ENCODE results near the gene CHRNE.

The CHRNE gene

GRCh38 chr17:4946312-4946976, 43.5 kb upstream of the CHRNE start:
- Histone ChIP-seq H3K27me3 (ENCODE audit: control insufficient read depth, insufficient read depth, low read length, poor library complexity, severe bottlenecking) (no peaks in the 10 kb centered on the region), H3K4me3 (ENCODE audit: insufficient read depth, low read depth, low read length) (peak overlapping the region; percentile 97), H3K27ac (ENCODE audit: insufficient read depth, low read depth, low read length, poor library complexity, severe bottlenecking) (no peak overlapping the region), H3K4me1 (ENCODE audit: control insufficient read depth, insufficient read depth, low read length) (peaks cover 15% of the 10 kb centered on the region), H3K9me3 (ENCODE audit: control insufficient read depth, low read length) (no peaks in the 10 kb centered on the region), H3K36me3 (ENCODE audit: control insufficient read depth, insufficient read depth, low read length) (peaks cover 29% of the 10 kb centered on the region)
- 59 to 65% methylated on average over 14 to 16 of the region's 16 CpGs for WGBS, 2 experiments

GRCh38 chr17:4945944-4946280, 43.0 kb upstream of the CHRNE start:
- H3K9me3 ChIP-seq (ENCODE audit: control insufficient read depth, low read length): no peaks in the 10 kb centered on the region
- H3K4me1 ChIP-seq (ENCODE audit: control insufficient read depth, insufficient read depth, low read length): peaks cover 15% of the 10 kb centered on the region
- H3K27me3 ChIP-seq (ENCODE audit: control insufficient read depth, insufficient read depth, low read length, poor library complexity, severe bottlenecking): no peaks in the 10 kb centered on the region
- H3K27ac ChIP-seq (ENCODE audit: insufficient read depth, low read depth, low read length, poor library complexity, severe bottlenecking): no peak overlapping the region
- H3K4me3 ChIP-seq (ENCODE audit: insufficient read depth, low read depth, low read length): no peak overlapping the region
- WGBS, 2 experiments: 74 to 81% methylated on average over 3 to 4 of the region's 4 CpGs
- H3K36me3 ChIP-seq (ENCODE audit: control insufficient read depth, insufficient read depth, low read length): peaks cover 29% of the 10 kb centered on the region

- Histone ChIP-seq H3K27me3 (ENCODE audit: control insufficient read depth, insufficient read depth, low read length, poor library complexity, severe bottlenecking) (no peaks in the 10 kb centered on the region), H3K9me3 (ENCODE audit: control insufficient read depth, low read length) (no peaks in the 10 kb centered on the region), H3K4me3 (ENCODE audit: insufficient read depth, low read depth, low read length) (no peak overlapping the region), H3K27ac (ENCODE audit: insufficient read depth, low read depth, low read length, poor library complexity, severe bottlenecking) (no peak overlapping the region), H3K36me3 (ENCODE audit: control insufficient read depth, insufficient read depth, low read length) (peaks cover 29% of the 10 kb centered on the region), H3K4me1 (ENCODE audit: control insufficient read depth, insufficient read depth, low read length) (peaks cover 16% of the 10 kb centered on the region)
- 85 to 90% methylated on average over 7 of the region's 7 CpGs for WGBS, 2 experiments
Observed at GRCh38 chr17:4945176-4945943, 42.5 kb upstream of the CHRNE start.

- Histone ChIP-seq H3K27me3 (ENCODE audit: control insufficient read depth, insufficient read depth, low read length, poor library complexity, severe bottlenecking) (no peaks in the 10 kb centered on the region), H3K36me3 (ENCODE audit: control insufficient read depth, insufficient read depth, low read length) (peaks cover 29% of the 10 kb centered on the region), H3K4me3 (ENCODE audit: insufficient read depth, low read depth, low read length) (no peak overlapping the region), H3K9me3 (ENCODE audit: control insufficient read depth, low read length) (no peaks in the 10 kb centered on the region), H3K27ac (ENCODE audit: insufficient read depth, low read depth, low read length, poor library complexity, severe bottlenecking) (no peak overlapping the region), H3K4me1 (ENCODE audit: control insufficient read depth, insufficient read depth, low read length) (peaks cover 16% of the 10 kb centered on the region)
- 93 to 94% methylated on average over 8 of the region's 8 CpGs for WGBS, 2 experiments
Observed at GRCh38 chr17:4944554-4945175, 41.8 kb upstream of the CHRNE start.

- H3K36me3 ChIP-seq (ENCODE audit: control insufficient read depth, insufficient read depth, low read length): peaks cover 29% of the 10 kb centered on the region
- no peak overlapping the region for H3K4me3 ChIP-seq (ENCODE audit: insufficient read depth, low read depth, low read length)
- H3K27ac ChIP-seq (ENCODE audit: insufficient read depth, low read depth, low read length, poor library complexity, severe bottlenecking): no peak overlapping the region
- H3K9me3 ChIP-seq (ENCODE audit: control insufficient read depth, low read length): no peaks in the 10 kb centered on the region
- H3K4me1 ChIP-seq (ENCODE audit: control insufficient read depth, insufficient read depth, low read length): peaks cover 16% of the 10 kb centered on the region
- WGBS, 2 experiments: 84 to 90% methylated on average over 3 of the region's 3 CpGs
- H3K27me3 ChIP-seq (ENCODE audit: control insufficient read depth, insufficient read depth, low read length, poor library complexity, severe bottlenecking): no peaks in the 10 kb centered on the region
Observed at GRCh38 chr17:4944163-4944553, 41.3 kb upstream of the CHRNE start.

GRCh38 chr17:4942760-4943508, 40.0 kb upstream of the CHRNE start:
- 95 to 96% methylated on average over 13 of the region's 13 CpGs for WGBS, 2 experiments
- H3K27me3 ChIP-seq (ENCODE audit: control insufficient read depth, insufficient read depth, low read length, poor library complexity, severe bottlenecking): no peaks in the 10 kb centered on the region
- H3K9me3 ChIP-seq (ENCODE audit: control insufficient read depth, low read length): no peaks in the 10 kb centered on the region
- no peak overlapping the region for H3K4me3 ChIP-seq (ENCODE audit: insufficient read depth, low read depth, low read length)
- peaks cover 29% of the 10 kb centered on the region for H3K36me3 ChIP-seq (ENCODE audit: control insufficient read depth, insufficient read depth, low read length)
- H3K4me1 ChIP-seq (ENCODE audit: control insufficient read depth, insufficient read depth, low read length): peaks cover 24% of the 10 kb centered on the region
- H3K27ac ChIP-seq (ENCODE audit: insufficient read depth, low read depth, low read length, poor library complexity, severe bottlenecking): no peak overlapping the region

GRCh38 chr17:4941319-4941610, 38.4 kb upstream of the CHRNE start:
- WGBS, 2 experiments: 82 to 84% methylated on average over 4 of the region's 4 CpGs
- no peaks in the 10 kb centered on the region for H3K27me3 ChIP-seq (ENCODE audit: control insufficient read depth, insufficient read depth, low read length, poor library complexity, severe bottlenecking)
- peaks cover 17% of the 10 kb centered on the region for H3K4me1 ChIP-seq (ENCODE audit: control insufficient read depth, insufficient read depth, low read length)
- no peak overlapping the region for H3K27ac ChIP-seq (ENCODE audit: insufficient read depth, low read depth, low read length, poor library complexity, severe bottlenecking)
- H3K9me3 ChIP-seq (ENCODE audit: control insufficient read depth, low read length): no peaks in the 10 kb centered on the region
- peak overlapping the region; percentile 92 for H3K4me3 ChIP-seq (ENCODE audit: insufficient read depth, low read depth, low read length)
- peaks cover 38% of the 10 kb centered on the region for H3K36me3 ChIP-seq (ENCODE audit: control insufficient read depth, insufficient read depth, low read length)

GRCh38 chr17:4940555-4941318, 37.8 kb upstream of the CHRNE start:
- H3K27ac ChIP-seq (ENCODE audit: insufficient read depth, low read depth, low read length, poor library complexity, severe bottlenecking): peak overlapping the region; percentile 89
- no peaks in the 10 kb centered on the region for H3K9me3 ChIP-seq (ENCODE audit: control insufficient read depth, low read length)
- peaks cover 15% of the 10 kb centered on the region for H3K4me1 ChIP-seq (ENCODE audit: control insufficient read depth, insufficient read depth, low read length)
- peaks cover 38% of the 10 kb centered on the region for H3K36me3 ChIP-seq (ENCODE audit: control insufficient read depth, insufficient read depth, low read length)
- H3K4me3 ChIP-seq (ENCODE audit: insufficient read depth, low read depth, low read length): peak overlapping the region; percentile 92
- H3K27me3 ChIP-seq (ENCODE audit: control insufficient read depth, insufficient read depth, low read length, poor library complexity, severe bottlenecking): no peaks in the 10 kb centered on the region
- 2% methylated on average over 29 of the region's 29 CpGs for WGBS, 2 experiments

- Histone ChIP-seq H3K27me3 (ENCODE audit: control insufficient read depth, insufficient read depth, low read length, poor library complexity, severe bottlenecking) (no peaks in the 10 kb centered on the region), H3K4me3 (ENCODE audit: insufficient read depth, low read depth, low read length) (peak within 1 kb of the TSS; percentile 92), H3K9me3 (ENCODE audit: control insufficient read depth, low read length) (no peaks in the 10 kb centered on the region), H3K36me3 (ENCODE audit: control insufficient read depth, insufficient read depth, low read length) (peaks cover 31% of the 10 kb centered on the region), H3K27ac (ENCODE audit: insufficient read depth, low read depth, low read length, poor library complexity, severe bottlenecking) (peak within 1 kb of the TSS; percentile 89), H3K4me1 (ENCODE audit: control insufficient read depth, insufficient read depth, low read length) (peaks cover 15% of the 10 kb centered on the region)
- 0% methylated on average over 72 of the region's 72 CpGs for WGBS, 2 experiments
Observed at GRCh38 chr17:4939796-4940554, 37.1 kb upstream of the CHRNE start, which contains the start of the genes RNF167 and SLC25A11. Gene RNF167 (plus strand): TSS chr17:4940268. CDS start chr17:4940910, 642 bp downstream. Gene SLC25A11 (minus strand): TSS chr17:4940046. CDS start chr17:4939910, 136 bp downstream.

Data from ectodermal cell (in vitro differentiated cells).